ENCODE measurements around the gene HOXB1.
A peak's percentile ranks its signal among the peaks of the same experiment; 100 is the strongest.

The HOXB1 gene

GRCh38 chr17:48532261-48532660 is 1.4 kb upstream of the HOXB1 start:
- DNase-seq (no peak), ATAC-seq (replicated peaks) (no peak)
- H3K27ac Mint-ChIP-seq: no peak overlapping the region
- peaks cover 2 to 4% of the 10 kb centered on the region in 2 donors for H3K4me1 Mint-ChIP-seq
- no peaks in the 10 kb centered on the region for H3K36me3 Mint-ChIP-seq
- no peak overlapping the region for H3K4me3 Mint-ChIP-seq
- peaks cover 34 to 55% of the 10 kb centered on the region in 2 donors for H3K27me3 Mint-ChIP-seq
- no peaks in the 10 kb centered on the region for H3K9me3 Mint-ChIP-seq

GRCh38 chr17:48530208-48530886 is 464 bp downstream of the HOXB1 start:
- H3K27ac Mint-ChIP-seq: no peak overlapping the region
- no peaks in the 10 kb centered on the region for H3K36me3 Mint-ChIP-seq
- H3K9me3 Mint-ChIP-seq: no peaks in the 10 kb centered on the region
- no peak overlapping the region for H3K4me3 Mint-ChIP-seq
- no peak for DNase-seq
- H3K27me3 Mint-ChIP-seq: peaks cover 37 to 63% of the 10 kb centered on the region in 2 donors
- no peak for ATAC-seq (replicated peaks)
- H3K4me1 Mint-ChIP-seq: peaks cover 3 to 13% of the 10 kb centered on the region in 2 donors

- no peaks in the 10 kb centered on the region for H3K36me3 Mint-ChIP-seq
- DNase-seq (no peak), ATAC-seq (replicated peaks) (no peak)
- no peak overlapping the region for H3K4me3 Mint-ChIP-seq
- peaks cover 44 to 70% of the 10 kb centered on the region in 2 donors for H3K27me3 Mint-ChIP-seq
- H3K4me1 Mint-ChIP-seq: peaks cover 3 to 13% of the 10 kb centered on the region in 2 donors
- no peak overlapping the region for H3K27ac Mint-ChIP-seq
- H3K9me3 Mint-ChIP-seq: no peaks in the 10 kb centered on the region
These were observed 1.2 kb downstream of the HOXB1 start for GRCh38 chr17:48529683-48530009.

- DNase-seq: no peak
- no peak for ATAC-seq (replicated peaks)
- Mint-ChIP-seq H3K9me3 (no peaks in the 10 kb centered on the region), H3K27me3 (peaks cover 49 to 71% of the 10 kb centered on the region in 2 donors), H3K4me3 (no peak overlapping the region), H3K36me3 (no peaks in the 10 kb centered on the region), H3K4me1 (peaks cover 3 to 13% of the 10 kb centered on the region in 2 donors), H3K27ac (no peak overlapping the region)
These were observed 1.7 kb downstream of the HOXB1 start for GRCh38 chr17:48528936-48529682.

- ATAC-seq (replicated peaks): peak in 1 of 2 donors; percentile 29
- DNase-seq: no peak
- peaks cover 55 to 77% of the 10 kb centered on the region in 2 donors for H3K27me3 Mint-ChIP-seq
- no peaks in the 10 kb centered on the region for H3K9me3 Mint-ChIP-seq
- no peak overlapping the region for H3K4me3 Mint-ChIP-seq
- H3K4me1 Mint-ChIP-seq: peaks cover 3 to 13% of the 10 kb centered on the region in 2 donors
- H3K27ac Mint-ChIP-seq: no peak overlapping the region
- H3K36me3 Mint-ChIP-seq: no peaks in the 10 kb centered on the region
These were observed 2.5 kb downstream of the HOXB1 start for GRCh38 chr17:48528153-48528935.

GRCh38 chr17:48527547-48527932 is 3.3 kb downstream of the HOXB1 start:
- Mint-ChIP-seq H3K4me3 (peak overlapping the region in 1 of 2 donors; percentile 51), H3K27ac (no peak overlapping the region), H3K27me3 (peaks cover 59 to 85% of the 10 kb centered on the region in 2 donors), H3K9me3 (no peaks in the 10 kb centered on the region), H3K4me1 (peaks cover 3 to 13% of the 10 kb centered on the region in 2 donors), H3K36me3 (no peaks in the 10 kb centered on the region)
- ATAC-seq (replicated peaks) (no peak), DNase-seq (no peak)

- peaks cover 61 to 91% of the 10 kb centered on the region in 2 donors for H3K27me3 Mint-ChIP-seq
- ATAC-seq (replicated peaks): peak in 1 of 2 donors; percentile 14
- H3K4me1 Mint-ChIP-seq: peaks cover 3 to 13% of the 10 kb centered on the region in 2 donors
These were observed 3.9 kb downstream of the HOXB1 start for GRCh38 chr17:48526608-48527546.

GRCh38 chr17:48523010-48523409 is 7.8 kb downstream of the HOXB1 start:
- no peaks in the 10 kb centered on the region for H3K36me3 Mint-ChIP-seq
- H3K4me1 Mint-ChIP-seq: peaks cover 3 to 13% of the 10 kb centered on the region in 2 donors
- no peaks in the 10 kb centered on the region for H3K9me3 Mint-ChIP-seq
- no peak overlapping the region for H3K27ac Mint-ChIP-seq
- DNase-seq: no peak
- no peak overlapping the region for H3K4me3 Mint-ChIP-seq
- no peak for ATAC-seq (replicated peaks)
- peaks cover 50 to 82% of the 10 kb centered on the region in 2 donors for H3K27me3 Mint-ChIP-seq

More at GRCh38 chr17:48526608-48527546, 3.9 kb downstream of the HOXB1 start:
- peak overlapping the region in 1 of 2 donors; percentile 34 for H3K4me3 Mint-ChIP-seq
- DNase-seq: no peak
- H3K9me3 Mint-ChIP-seq: no peaks in the 10 kb centered on the region
- H3K36me3 Mint-ChIP-seq: no peaks in the 10 kb centered on the region
- H3K27ac Mint-ChIP-seq: no peak overlapping the region

- Mint-ChIP-seq H3K36me3 (no peaks in the 10 kb centered on the region), H3K4me1 (peaks cover 7 to 17% of the 10 kb centered on the region in 2 donors), H3K27ac (no peak overlapping the region), H3K4me3 (no peak overlapping the region), H3K9me3 (no peaks in the 10 kb centered on the region), H3K27me3 (peaks cover 50 to 75% of the 10 kb centered on the region in 2 donors)
- no peak for DNase-seq
- ATAC-seq (replicated peaks): no peak
These were observed 8.7 kb downstream of the HOXB1 start for GRCh38 chr17:48522031-48522653.

GRCh38 chr17:48520631-48521079 is 10.2 kb downstream of the HOXB1 start:
- H3K9me3 Mint-ChIP-seq: no peaks in the 10 kb centered on the region
- no peaks in the 10 kb centered on the region for H3K36me3 Mint-ChIP-seq
- H3K4me1 Mint-ChIP-seq: peaks cover 6 to 10% of the 10 kb centered on the region in 2 donors
- H3K4me3 Mint-ChIP-seq: no peak overlapping the region
- no peak overlapping the region for H3K27ac Mint-ChIP-seq
- DNase-seq (no peak), ATAC-seq (replicated peaks) (no peak)
- H3K27me3 Mint-ChIP-seq: peaks cover 49 to 73% of the 10 kb centered on the region in 2 donors

- peaks cover 47 to 73% of the 10 kb centered on the region in 2 donors for H3K27me3 Mint-ChIP-seq
- no peak overlapping the region for H3K4me3 Mint-ChIP-seq
- H3K9me3 Mint-ChIP-seq: no peaks in the 10 kb centered on the region
- DNase-seq (no peak), ATAC-seq (replicated peaks) (no peak)
- peaks cover 6 to 10% of the 10 kb centered on the region in 2 donors for H3K4me1 Mint-ChIP-seq
- no peak overlapping the region for H3K27ac Mint-ChIP-seq
- H3K36me3 Mint-ChIP-seq: no peaks in the 10 kb centered on the region
These were observed 11.4 kb downstream of the HOXB1 start for GRCh38 chr17:48519427-48519826.

- Mint-ChIP-seq H3K36me3 (no peaks in the 10 kb centered on the region), H3K4me3 (no peak overlapping the region), H3K27ac (no peak overlapping the region), H3K4me1 (peaks cover 6 to 10% of the 10 kb centered on the region in 2 donors), H3K9me3 (no peaks in the 10 kb centered on the region), H3K27me3 (peaks cover 50 to 74% of the 10 kb centered on the region in 2 donors)
- no peak for DNase-seq
- ATAC-seq (replicated peaks): peak; percentile 77 to 82
These were observed 13.3 kb downstream of the HOXB1 start for GRCh38 chr17:48517478-48517877.
